NCI-H1092 (cell line): ENCODE measurements around the gene YIPF6.
"Not testable (repeated sequence)": the region's sequence is repeated elsewhere in the genome, so short reads cannot be mapped to it uniquely, and the experiment has no call there.

Experiments
- DNase-seq: peaks from one replicate; lab custom pipeline; 2025; lab: John Stamatoyannopoulos, UW

The YIPF6 gene

DNA sequence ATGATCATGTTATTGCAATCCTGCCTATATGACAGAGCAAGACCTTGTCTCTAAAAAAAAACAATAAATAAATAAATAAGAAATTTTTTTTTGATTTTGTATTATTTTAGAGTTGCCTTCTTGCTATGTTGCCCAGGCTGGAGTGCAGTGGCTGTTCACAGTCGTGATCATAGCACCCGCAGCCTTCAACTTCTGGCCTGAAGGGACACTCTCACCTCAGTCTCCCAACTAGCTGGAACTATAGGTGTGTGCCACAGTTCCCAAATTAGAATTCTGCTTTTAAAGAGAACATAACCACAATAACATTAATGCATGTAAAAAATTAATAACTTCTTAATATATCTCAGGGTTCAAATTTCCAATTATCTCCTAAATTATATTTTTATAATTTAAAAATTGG, 7.8 kb downstream of the YIPF6 start:
- no peak for DNase-seq

DNA sequence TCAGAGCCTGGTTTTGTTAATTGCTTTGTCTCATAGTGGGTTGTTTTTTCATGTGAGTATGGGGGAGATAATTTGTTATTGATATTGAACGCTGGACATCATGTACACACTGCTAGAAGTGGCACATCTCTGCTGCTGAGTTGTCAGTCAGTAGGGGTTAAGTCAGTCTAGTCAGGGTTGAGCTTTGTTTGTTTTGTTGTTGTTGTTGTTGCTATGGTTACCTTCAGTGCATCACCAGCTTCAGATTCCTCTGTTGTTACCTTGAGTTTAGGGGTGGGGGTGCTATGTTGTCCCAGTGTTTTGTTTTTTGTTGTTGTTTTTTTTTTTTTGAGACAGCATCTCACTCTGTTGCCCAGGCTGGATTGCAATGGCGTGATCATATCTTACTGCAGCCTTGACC, 9.9 kb downstream of the YIPF6 start:
- no peak for DNase-seq

DNA sequence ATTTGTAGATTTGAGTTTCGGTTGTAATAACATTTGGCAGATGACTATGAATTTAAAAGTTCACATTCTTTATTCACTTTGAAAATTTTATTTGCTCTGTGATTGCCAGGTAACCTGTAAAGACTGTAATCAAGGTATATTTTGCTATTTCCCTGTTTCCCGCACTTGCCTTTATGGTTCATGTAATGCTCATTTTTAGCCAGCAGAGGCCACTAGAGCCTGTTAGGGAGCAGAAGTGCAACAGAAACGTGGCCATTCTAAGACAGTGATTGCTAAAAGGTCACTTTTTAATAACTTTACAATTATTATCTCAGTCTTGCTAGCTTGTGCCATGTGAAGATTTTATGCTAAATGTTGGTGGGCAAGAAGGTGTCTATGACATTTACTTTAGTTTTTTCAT, 12.4 kb downstream of the YIPF6 start:
- DNase-seq, result peak; percentile 35

DNA sequence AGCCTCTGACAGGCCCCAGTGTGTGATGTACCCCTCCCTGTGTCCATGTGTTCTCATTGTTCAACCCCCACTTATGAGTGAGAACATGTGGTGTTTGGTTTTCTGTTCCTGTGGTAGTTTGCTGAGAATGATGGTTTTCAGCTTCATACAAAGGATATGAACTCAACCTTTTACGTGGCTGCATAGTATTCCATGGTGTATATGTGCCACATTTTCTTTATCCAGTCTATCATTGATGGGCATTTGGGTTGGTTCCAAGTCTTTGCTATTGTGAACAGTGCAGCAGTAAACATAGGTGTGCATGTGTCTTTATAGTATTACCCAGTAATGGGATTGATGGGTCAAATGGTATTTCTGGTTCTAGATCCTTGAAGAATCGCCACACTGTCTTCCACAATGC, 25.8 kb downstream of the YIPF6 start:
- DNase-seq, result not testable (repeated sequence)

- no peak for DNase-seq
These were observed 34.1 kb downstream of the YIPF6 start for GRCh38 chrX:68532831-68533533.

DNA sequence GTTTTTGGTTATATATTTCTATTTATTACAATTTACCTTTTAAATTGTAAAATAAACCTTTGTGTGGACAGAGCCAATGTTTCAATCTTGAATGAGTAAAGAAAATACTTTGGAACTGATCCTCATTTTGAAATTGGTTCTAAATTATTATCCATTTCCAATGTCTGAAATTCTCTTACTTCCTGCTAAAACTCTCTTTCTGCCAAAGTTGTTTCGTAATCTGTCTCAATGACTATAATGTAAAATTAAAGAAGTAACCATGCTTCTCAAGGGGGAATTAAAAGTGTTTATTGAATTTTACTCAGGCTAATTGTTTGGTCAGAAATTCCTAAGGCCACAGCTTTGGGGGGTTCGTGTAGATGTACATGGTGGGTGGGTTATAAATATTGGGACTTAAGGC, 34.8 kb downstream of the YIPF6 start:
- no peak for DNase-seq

DNA sequence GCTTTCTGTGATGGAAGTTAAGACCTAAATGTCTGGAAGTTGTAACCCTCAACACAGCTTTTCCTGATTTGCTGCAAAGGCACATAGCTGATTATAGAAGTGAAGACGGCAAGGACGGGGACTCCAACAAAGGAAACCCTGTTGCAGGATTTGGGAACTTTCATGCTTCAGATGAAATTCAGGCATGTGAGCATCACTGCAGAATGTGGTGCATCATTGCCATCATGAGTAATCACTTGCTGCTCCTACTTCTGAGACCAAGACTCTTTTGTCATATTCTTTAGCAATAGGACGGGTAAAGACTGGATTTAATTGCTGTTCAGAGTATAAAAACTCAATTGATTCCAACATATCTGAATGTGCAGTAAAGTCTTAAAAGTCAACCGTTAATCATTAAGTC, 35.8 kb downstream of the YIPF6 start:
- DNase-seq, result no peak

DNA sequence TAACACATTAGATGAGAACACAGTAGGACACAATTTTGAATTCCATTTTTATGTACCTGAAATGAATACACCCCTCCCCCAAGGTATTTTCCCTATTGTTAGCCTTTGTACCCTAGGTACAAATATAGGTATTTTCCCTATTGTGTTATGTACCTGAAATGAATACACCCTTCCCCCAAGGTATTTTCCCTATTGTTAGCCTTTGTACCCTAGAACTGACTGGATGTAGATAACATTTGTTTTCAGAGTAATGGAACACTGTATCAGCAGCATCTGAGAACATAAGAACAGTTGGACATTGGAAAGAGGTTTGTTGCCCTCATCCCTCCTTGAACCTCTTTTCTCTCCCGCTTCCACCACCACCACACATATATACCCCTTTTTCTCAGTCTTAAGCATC, 37.6 kb downstream of the YIPF6 start:
- DNase-seq, result no peak

DNA sequence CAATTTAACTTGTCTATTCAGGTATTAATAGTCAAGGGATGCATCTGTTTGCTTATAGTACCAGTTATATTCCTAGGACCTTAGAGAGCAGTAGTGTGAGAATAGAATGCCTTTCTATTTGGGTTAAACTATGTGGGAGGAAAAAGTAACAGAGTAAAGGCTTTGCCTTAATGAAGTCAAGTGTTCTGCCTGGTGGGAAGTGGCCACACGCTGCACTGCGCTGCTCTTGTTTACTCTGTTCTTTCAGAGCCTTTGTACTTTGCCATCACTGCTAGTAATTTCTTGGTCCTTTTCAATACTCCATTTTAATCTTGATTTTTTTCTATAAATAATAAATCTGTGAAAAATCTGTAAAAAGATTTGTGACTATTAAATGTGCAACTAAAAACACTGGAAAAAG, 38.0 kb downstream of the YIPF6 start:
- DNase-seq, result no peak

GRCh38 chrX:68550193-68550592, 51.3 kb downstream of the YIPF6 start:
- no peak for DNase-seq

DNA sequence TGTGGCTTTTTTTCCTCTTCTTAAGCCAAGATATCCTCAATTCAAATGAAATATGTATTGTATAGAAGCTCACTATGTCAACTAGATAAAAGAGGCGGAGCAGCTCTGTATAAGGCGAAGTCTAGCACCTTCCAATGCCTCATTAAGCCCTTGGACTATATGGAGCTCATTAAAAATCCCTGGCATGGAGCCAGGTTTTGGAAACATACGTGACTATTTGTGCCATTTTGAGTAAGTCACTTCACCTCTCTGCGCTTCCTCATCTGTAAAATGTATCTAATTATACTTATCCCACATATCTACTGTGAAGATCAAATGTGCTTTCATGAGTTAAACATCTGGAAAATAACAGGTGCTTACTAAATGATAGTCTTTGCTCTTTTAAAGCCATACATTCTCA, 57.2 kb downstream of the YIPF6 start:
- no peak for DNase-seq

GRCh38 chrX:68557126-68557525, 58.3 kb downstream of the YIPF6 start:
- DNase-seq, result not testable (repeated sequence)

GRCh38 chrX:68559905-68560304, 61.1 kb downstream of the YIPF6 start:
- DNase-seq, result not testable (repeated sequence)

DNA sequence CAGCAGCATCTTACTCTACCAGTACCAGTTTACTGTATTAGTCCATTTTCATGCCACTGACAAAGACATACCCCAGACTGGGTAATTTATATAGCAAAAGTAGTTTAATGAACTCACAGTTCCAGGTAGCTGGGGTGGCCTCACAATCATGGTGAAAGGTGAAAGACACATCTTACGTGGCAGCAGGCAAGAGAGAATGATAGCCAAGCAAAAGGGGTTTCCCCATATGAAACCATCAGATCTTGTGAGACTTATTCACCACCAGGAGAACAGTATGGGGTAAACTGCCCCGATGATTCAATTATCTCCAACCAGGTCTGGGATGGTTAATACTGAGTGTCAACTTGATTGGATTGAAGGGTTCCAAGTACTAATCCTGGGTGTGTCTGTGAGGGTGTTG, 69.3 kb downstream of the YIPF6 start:
- no peak for DNase-seq

DNA sequence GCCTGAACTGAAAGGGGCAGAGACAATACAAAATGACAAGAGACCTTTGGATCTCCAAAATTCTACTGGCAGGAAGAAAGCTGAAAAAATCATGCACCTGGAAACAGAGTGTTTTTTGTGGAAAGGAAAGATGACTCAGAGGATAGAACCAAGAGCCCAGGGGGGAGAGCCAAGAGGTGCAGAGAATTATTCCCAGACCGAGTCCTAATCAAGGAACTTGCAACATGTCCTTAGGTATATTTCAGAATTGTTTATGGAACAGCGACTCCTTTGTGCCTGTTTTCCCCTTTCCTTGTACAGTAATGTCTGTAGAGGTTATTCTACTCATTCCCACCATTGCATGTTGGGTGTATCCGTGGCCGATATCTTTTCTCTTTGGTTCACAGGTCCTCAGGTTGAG, 71.7 kb downstream of the YIPF6 start:
- DNase-seq, result no peak

DNA sequence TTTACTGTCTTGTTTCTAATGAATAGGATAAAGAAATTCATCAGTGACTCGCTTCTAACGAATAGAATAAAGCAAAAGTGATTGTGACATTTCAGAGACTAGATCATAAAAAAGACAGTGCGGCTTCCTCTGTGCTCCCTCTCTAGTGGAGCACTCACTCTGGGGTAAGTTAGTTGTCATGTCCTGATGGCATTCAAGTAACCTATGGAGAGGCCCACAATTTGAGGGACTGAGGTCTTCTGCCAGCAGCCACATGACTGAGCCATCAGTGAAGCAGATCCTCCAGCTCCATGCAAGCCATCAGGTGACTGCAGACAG, 72.4 kb downstream of the YIPF6 start:
- DNase-seq, result no peak

- DNase-seq, result no peak
These were observed 72.9 kb downstream of the YIPF6 start for GRCh38 chrX:68571610-68572311.

DNA sequence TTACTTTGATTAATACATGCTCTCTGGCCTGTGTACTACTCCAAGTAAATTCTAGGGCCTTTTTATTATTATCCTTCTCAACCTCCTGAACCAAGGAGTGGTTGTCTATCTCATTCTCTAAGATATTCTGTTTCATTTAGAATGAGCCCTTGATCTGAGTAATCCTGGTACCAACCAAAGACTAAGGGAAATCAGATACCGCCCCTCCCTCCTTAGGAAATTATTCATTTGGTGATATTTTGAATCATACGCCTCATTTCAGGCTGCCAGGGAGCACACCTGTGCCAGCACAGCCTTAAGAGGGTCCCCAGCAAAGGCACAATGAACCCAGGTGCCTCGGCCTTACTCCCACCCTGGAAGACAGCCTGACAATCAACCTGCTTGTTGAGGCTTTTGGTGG, 75.4 kb downstream of the YIPF6 start:
- DNase-seq, result no peak

- no peak for DNase-seq
These were observed 81.0 kb downstream of the YIPF6 start for GRCh38 chrX:68579810-68580209.

DNA sequence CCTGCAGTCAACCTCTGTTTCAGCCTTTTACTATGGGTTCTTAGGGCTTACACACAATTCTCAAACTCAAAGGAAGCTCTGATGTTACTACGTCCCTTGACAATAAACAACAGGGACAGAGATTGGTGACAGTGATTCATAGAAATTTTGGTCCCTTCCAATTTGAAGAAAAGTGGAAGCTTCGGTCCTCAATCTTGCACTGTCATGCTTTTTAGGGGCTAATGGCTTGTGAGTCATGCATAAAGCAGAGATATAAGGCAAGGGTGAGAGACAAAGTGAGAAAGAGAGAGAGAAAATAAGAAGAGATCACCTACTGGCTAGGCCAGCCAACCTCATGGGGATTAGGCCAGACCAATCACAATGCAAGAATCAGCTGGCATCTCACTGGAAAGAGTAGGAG, 85.4 kb downstream of the YIPF6 start:
- no peak for DNase-seq
